PC-3 (cell line): ENCODE results near the gene HIPK3. TPM values are rescaled to one million over a fixed set of nuclear protein-coding genes. Genes with fewer than 3 reads are reported as not detected.

Experiments used
- ATAC-seq: fragments of 200-7000 bp; cut with Tn5 transposase; 2 replicates; pipeline ENCODE4 v1.9.1; 2020; ENCODE audit warnings: mild to moderate bottlenecking, moderate library complexity
- BruUV-seq: library from RNA; stranded (reverse); fragments of 400-500 nt; replicated peaks from 2 replicates; lab custom pipeline; 2021; lab: Mats Ljungman, UMichigan
- CTCF ChIA-PET: fragments of 300-600 bp; sonication (Branson Sonifier 250); formaldehyde crosslinking; loops from one replicate; lab custom pipeline; 2022; ENCODE audit warnings: antibody characterized with exemption; lab: Charles Lee
- POLR2A ChIA-PET: fragments of 300-600 bp; sonication (Branson Sonifier 250); formaldehyde crosslinking; loops from one replicate; lab custom pipeline; 2022; ENCODE audit warnings: antibody characterized with exemption; ENCODE audit not compliant: unreplicated experiment; lab: Charles Lee
- DNase-seq: peaks from one replicate; pipeline ENCODE4 v3.0.0-alpha.2; 2015
- H2AFZ ChIP-seq: fragments of 300-600 bp; sonication (generic); 2 replicates; pipeline ENCODE4 v1.6.0; 2016; ENCODE audit warnings: antibody characterized with exemption, low read length
- H3F3A ChIP-seq: fragments of 300-600 bp; sonication (generic); one replicate; pipeline ENCODE4 v1.6.0; 2017; ENCODE audit warnings: antibody characterized with exemption, low read length, control low read depth, mild to moderate bottlenecking; ENCODE audit not compliant: unreplicated experiment
- H3K27ac ChIP-seq: fragments of 300-600 bp; sonication (generic); 2 replicates; pipeline ENCODE4 v1.5.1; 2016; ENCODE audit warnings: mild to moderate bottlenecking, low read length
- H3K27me3 ChIP-seq: fragments of 300-600 bp; sonication (generic); 2 replicates; pipeline ENCODE4 v1.6.1; 2016; ENCODE audit warnings: low read length, mixed read lengths
- H3K36me3 ChIP-seq: fragments of 300-600 bp; sonication (generic); 2 replicates; pipeline ENCODE4 v1.6.1; 2016; ENCODE audit warnings: low read depth, mixed run types, low read length, mixed read lengths
- H3K4me1 ChIP-seq: fragments of 300-600 bp; sonication (generic); 2 replicates; pipeline ENCODE4 v1.5.1; 2016; ENCODE audit warnings: low read length; ENCODE audit not compliant: insufficient read depth
- H3K4me2 ChIP-seq: fragments of 300-600 bp; sonication (generic); 2 replicates; pipeline ENCODE4 v1.6.0; 2016; ENCODE audit warnings: low read length
- H3K4me3 ChIP-seq: fragments of 300-600 bp; sonication (generic); 2 replicates; pipeline ENCODE4 v1.5.1; 2016; ENCODE audit warnings: mild to moderate bottlenecking, low read length, mixed read lengths
- H3K79me2 ChIP-seq: fragments of 300-600 bp; sonication (generic); 2 replicates; pipeline ENCODE4 v1.6.1; 2017; ENCODE audit warnings: low read length, mixed read lengths
- H3K9ac ChIP-seq: fragments of 300-600 bp; sonication (generic); 2 replicates; pipeline ENCODE4 v1.6.0; 2016; ENCODE audit warnings: mild to moderate bottlenecking, low read length
- H3K9me2 ChIP-seq: fragments of 300-600 bp; sonication (generic); replicated peaks from 2 replicates; pipeline ENCODE4 v1.6.1; 2016; ENCODE audit warnings: mixed run types, low read length, mixed read lengths
- H3K9me3 ChIP-seq: fragments of 300-600 bp; sonication (generic); 2 replicates; pipeline ENCODE4 v1.6.1; 2016; ENCODE audit warnings: low read length, mixed read lengths
- H4K20me1 ChIP-seq: fragments of 300-600 bp; sonication (generic); 2 replicates; pipeline ENCODE4 v1.6.1; 2016; ENCODE audit warnings: low read length, mixed read lengths
- EZH2 ChIP-seq: fragments of 300-600 bp; sonication (generic); IDR thresholded peaks from one replicate; pipeline ENCODE4 v1.6.1; 2017; ENCODE audit warnings: antibody characterized with exemption, mild to moderate bottlenecking, low read length; ENCODE audit not compliant: unreplicated experiment
- EZH2phosphoT487 ChIP-seq: fragments of 300-600 bp; sonication (generic); IDR thresholded peaks from 2 replicates; pipeline ENCODE4 v1.6.1; 2018; ENCODE audit warnings: mild to moderate bottlenecking, antibody characterized with exemption, low read length, borderline replicate concordance
- intact Hi-C: fragments of 100-400 bp; cut with micrococcal nuclease; formaldehyde crosslinking; loops from 2 replicates; pipeline ENCODE4 v1.9.0; 2023
- total RNA-seq: library from RNA; depleted of rRNA; stranded (reverse); fragments of >200 nt; gene quantifications from 2 replicates; pipeline ENCODE4 v1.2.3, GENCODE V29; 2014
- TF ChIP-seq, protein P1 (sequence below): fragments of 300-600 bp; sonication (generic); conservative IDR thresholded peaks from 2 replicates; pipeline ENCODE4 v1.5.1; 2017; ENCODE audit warnings: antibody characterized with exemption, low read depth, mild to moderate bottlenecking, low read length

Gene HIPK3
- total RNA-seq, 1 experiment from 2014 or later: 19.4 TPM

DNA sequence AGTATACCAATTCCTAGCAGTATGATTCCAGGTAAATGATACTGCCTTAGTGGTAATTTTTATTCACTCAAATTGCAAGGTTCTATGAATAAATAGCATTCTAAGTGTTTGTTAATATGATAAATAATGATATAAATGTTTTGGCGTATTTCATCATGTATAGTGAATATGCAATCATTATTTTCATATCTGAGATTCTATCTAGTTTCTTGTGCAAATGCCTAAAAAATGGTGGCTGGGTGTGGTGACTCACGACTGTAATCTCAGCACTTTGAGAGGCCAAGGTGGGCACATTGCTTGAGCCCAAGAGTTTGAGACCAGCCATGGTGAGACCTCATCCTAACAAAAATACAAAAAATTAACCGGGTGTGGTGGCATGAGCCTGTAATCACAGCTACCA, 13.9 kb downstream of the HIPK3 start:
- intact Hi-C loops: no loop called here
- ChIA-PET CTCF (no interaction called here), POLR2A (no interaction called here)
- peaks cover 96% of the 10 kb centered on the region for H3K79me2 ChIP-seq
- no peak overlapping the region for H3K9ac ChIP-seq
- no peaks in the 10 kb centered on the region for H3K9me3 ChIP-seq
- H3K27ac ChIP-seq: no peak overlapping the region
- no peak overlapping the region for H3K4me3 ChIP-seq
- H3K36me3 ChIP-seq: no peaks in the 10 kb centered on the region
- BruUV-seq: no TSS peak
- TF ChIP-seq EZH2phosphoT487: no peak
- TF ChIP-seq, protein P1, sequence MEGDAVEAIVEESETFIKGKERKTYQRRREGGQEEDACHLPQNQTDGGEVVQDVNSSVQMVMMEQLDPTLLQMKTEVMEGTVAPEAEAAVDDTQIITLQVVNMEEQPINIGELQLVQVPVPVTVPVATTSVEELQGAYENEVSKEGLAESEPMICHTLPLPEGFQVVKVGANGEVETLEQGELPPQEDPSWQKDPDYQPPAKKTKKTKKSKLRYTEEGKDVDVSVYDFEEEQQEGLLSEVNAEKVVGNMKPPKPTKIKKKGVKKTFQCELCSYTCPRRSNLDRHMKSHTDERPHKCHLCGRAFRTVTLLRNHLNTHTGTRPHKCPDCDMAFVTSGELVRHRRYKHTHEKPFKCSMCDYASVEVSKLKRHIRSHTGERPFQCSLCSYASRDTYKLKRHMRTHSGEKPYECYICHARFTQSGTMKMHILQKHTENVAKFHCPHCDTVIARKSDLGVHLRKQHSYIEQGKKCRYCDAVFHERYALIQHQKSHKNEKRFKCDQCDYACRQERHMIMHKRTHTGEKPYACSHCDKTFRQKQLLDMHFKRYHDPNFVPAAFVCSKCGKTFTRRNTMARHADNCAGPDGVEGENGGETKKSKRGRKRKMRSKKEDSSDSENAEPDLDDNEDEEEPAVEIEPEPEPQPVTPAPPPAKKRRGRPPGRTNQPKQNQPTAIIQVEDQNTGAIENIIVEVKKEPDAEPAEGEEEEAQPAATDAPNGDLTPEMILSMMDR: no peak
- TF ChIP-seq EZH2: no peak
- H3F3A ChIP-seq: no peaks in the 10 kb centered on the region
- no peak overlapping the region for H3K4me2 ChIP-seq
- DNase-seq: no peak
- no peak for ATAC-seq
- H3K9me2 ChIP-seq: no peaks in the 10 kb centered on the region
- H4K20me1 ChIP-seq: peaks cover 26% of the 10 kb centered on the region; the same call in 1 of the 2 replicates
- no peaks in the 10 kb centered on the region for H3K27me3 ChIP-seq
- no peak overlapping the region for H2AFZ ChIP-seq
- H3K4me1 ChIP-seq: peaks cover 19% of the 10 kb centered on the region

DNA sequence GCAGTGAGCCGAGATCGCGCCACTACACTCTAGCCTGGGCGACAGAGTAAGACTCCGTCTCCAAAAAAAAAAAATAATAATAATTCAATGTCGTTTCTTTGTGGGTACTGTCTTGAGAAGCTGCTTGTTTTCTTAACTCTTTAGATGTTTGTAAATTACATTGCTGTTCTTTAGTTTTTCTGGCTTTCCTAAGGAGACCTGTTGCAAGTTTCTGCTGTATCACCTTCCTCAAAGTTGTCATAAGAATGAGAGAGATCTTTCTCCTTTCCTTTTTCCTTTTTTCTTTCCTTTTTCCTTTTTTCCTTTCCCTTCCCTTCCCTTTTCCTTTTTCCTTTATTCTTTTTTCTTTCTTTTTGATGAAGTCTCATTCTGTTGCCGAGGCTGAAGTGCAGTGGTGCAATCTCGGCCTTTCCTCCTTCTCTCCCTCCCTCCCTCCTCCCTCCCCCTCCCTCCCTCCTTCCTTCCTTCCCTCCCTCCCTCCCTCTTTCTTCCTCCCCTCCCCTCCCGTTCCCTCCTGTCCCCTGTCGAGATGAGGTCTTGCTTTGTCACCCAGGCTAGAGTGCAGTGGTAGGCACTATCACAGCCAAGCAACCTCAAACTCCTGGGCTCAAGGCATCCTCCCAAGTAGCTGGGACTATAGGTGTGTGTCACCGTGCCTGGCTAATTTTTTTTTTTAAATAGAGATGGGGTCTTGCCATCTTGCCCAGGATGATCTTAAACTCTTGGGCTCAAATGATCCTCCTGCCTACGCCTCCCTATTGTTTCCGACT, 15.3 kb downstream of the HIPK3 start:
- Histone ChIP-seq H3K9me3 (no peaks in the 10 kb centered on the region), H3K27me3 (no peaks in the 10 kb centered on the region), H3K9ac (no peak overlapping the region), H3K4me2 (no peak overlapping the region), H3K27ac (no peak overlapping the region), H3K4me3 (no peak overlapping the region), H3K9me2 (no peaks in the 10 kb centered on the region), H3K36me3 (no peaks in the 10 kb centered on the region), H3K79me2 (peaks cover 97% of the 10 kb centered on the region), H3K4me1 (peaks cover 19% of the 10 kb centered on the region), H3F3A (no peaks in the 10 kb centered on the region), H2AFZ (no peak overlapping the region), H4K20me1 (peaks cover 26% of the 10 kb centered on the region)
- CTCF ChIA-PET: no interaction called here
- no peak for ATAC-seq
- DNase-seq: no peak
- intact Hi-C loops: no loop called here
- TF ChIP-seq, protein P1: no peak
- no peak for TF ChIP-seq EZH2
- TF ChIP-seq EZH2phosphoT487: no peak
- POLR2A ChIA-PET: interaction anchor here (0.6 kb wide), 1 partner anchor 693 kb away, joined by 12 read pairs; no protein-coding TSS in a partner anchor
- BruUV-seq: no TSS peak

DNA sequence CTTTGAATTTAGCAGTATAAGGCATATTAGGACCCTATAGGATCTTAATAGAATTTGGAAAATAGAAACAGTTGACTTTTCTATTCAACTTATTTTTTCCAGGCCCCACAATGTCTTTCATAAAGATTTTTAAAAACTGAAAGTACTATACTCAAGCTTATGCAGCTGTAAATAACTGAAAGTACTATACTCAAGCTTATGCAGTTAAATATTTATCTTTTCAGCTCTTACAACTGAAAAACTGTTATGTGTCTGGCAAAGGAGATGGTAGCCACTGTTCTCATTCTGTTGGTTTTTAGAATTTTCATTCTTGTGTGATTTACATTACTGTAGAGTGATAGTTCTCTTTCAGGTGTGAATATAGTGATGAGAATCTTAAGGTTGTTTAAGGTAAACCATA, 16.5 kb downstream of the HIPK3 start:
- Histone ChIP-seq H4K20me1 (peaks cover 27% of the 10 kb centered on the region), H3K9me2 (no peaks in the 10 kb centered on the region), H3K4me3 (no peak overlapping the region), H3K36me3 (no peaks in the 10 kb centered on the region), H3K9ac (no peak overlapping the region), H3K4me2 (no peak overlapping the region), H3K9me3 (no peaks in the 10 kb centered on the region), H3K4me1 (peaks cover 16% of the 10 kb centered on the region), H3K79me2 (peaks cover 96% of the 10 kb centered on the region), H3K27ac (no peak overlapping the region), H3F3A (no peaks in the 10 kb centered on the region), H3K27me3 (no peaks in the 10 kb centered on the region), H2AFZ (no peak overlapping the region)
- intact Hi-C loops: no loop called here
- TF ChIP-seq, protein P1: no peak
- TF ChIP-seq EZH2: no peak
- no peak for TF ChIP-seq EZH2phosphoT487
- ChIA-PET POLR2A (no interaction called here), CTCF (no interaction called here)
- no TSS peak for BruUV-seq
- no peak for ATAC-seq
- no peak for DNase-seq
